WERI-Rb-1 (cell line): Measurements from ENCODE around the gene DCAF15.

Source experiments
- DNase-seq: peaks from one replicate; pipeline ENCODE4 v3.0.0-alpha.2; 2020
- H3K27ac ChIP-seq: fragments of 250-450 bp; sonication (Bioruptor Pico); 2 replicates; pipeline ENCODE4 v1.5.1; 2020; ENCODE audit warnings: mild to moderate bottlenecking, moderate library complexity
- H3K27me3 ChIP-seq: fragments of 250-450 bp; sonication (Bioruptor Pico); 2 replicates; pipeline ENCODE4 v1.5.1; 2021; ENCODE audit warnings: mild to moderate bottlenecking, low read depth, moderate library complexity; ENCODE audit not compliant: insufficient read depth, severe bottlenecking
- H3K36me3 ChIP-seq: fragments of 250-450 bp; sonication (Bioruptor Pico); 2 replicates; pipeline ENCODE4 v1.5.1; 2020; ENCODE audit warnings: mild to moderate bottlenecking, moderate library complexity
- H3K4me3 ChIP-seq: 2 replicates; pipeline ENCODE4 v1.5.1; 2011; ENCODE audit warnings: low read depth, mild to moderate bottlenecking, control low read depth, low read length
- H3K9me3 ChIP-seq: fragments of 250-450 bp; sonication (Bioruptor Pico); 2 replicates; pipeline ENCODE4 v1.5.1; 2021; ENCODE audit warnings: mild to moderate bottlenecking, moderate library complexity; ENCODE audit not compliant: severe bottlenecking
- TF ChIP-seq, protein P1 (sequence below): IDR thresholded peaks from 2 replicates; pipeline ENCODE4 v1.5.1; 2011; ENCODE audit warnings: low read depth, mild to moderate bottlenecking, control low read depth, inconsistent platforms, low read length

DCAF15 gene, protein sequence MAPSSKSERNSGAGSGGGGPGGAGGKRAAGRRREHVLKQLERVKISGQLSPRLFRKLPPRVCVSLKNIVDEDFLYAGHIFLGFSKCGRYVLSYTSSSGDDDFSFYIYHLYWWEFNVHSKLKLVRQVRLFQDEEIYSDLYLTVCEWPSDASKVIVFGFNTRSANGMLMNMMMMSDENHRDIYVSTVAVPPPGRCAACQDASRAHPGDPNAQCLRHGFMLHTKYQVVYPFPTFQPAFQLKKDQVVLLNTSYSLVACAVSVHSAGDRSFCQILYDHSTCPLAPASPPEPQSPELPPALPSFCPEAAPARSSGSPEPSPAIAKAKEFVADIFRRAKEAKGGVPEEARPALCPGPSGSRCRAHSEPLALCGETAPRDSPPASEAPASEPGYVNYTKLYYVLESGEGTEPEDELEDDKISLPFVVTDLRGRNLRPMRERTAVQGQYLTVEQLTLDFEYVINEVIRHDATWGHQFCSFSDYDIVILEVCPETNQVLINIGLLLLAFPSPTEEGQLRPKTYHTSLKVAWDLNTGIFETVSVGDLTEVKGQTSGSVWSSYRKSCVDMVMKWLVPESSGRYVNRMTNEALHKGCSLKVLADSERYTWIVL

DNA sequence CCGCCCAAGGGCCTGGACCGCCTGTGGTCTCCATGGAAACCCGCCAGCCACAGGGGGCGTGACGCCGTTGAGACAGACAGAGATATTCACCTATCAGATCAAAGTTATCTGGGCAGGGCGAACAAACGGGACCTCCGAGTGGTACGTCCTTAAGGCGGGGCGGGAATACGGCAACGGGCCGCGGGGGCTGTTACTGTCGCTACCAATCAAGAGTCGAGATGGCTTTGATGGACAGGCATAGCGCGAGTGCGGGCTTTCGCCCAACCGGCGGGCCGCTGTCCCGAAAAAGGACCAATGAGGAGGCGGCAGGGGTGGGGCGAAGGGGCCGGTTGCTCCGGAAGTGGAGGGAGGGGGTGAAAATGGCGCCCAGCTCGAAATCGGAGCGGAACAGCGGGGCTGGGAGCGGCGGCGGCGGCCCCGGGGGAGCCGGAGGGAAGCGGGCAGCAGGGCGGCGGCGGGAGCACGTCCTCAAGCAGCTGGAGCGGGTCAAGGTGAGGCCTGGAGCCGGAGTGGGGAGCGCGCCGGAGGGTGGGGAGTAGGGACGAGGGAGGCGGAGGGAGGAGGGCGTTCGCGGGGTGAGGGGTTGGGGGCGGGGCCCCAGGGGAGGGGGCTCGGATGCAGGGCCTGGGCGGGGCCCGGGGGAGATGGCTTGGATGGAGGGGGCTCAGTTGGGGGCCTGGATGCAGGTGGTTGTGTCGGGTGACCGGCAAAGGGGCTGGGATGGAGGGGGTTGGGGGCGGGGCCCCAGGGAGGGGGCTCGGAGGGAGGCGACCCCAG lies at the start of gene DCAF15:
Gene DCAF15 (plus strand): TSS at position 356 of the 777 bp plus-strand sequence. CDS start 4 bp downstream, at position 360.
- Histone ChIP-seq H3K27me3 (no peaks in the 10 kb centered on the region), H3K27ac (peak within 1 kb of the TSS; percentile 98), H3K4me3 (peak within 1 kb of the TSS; percentile 64), H3K36me3 (peaks cover 32% of the 10 kb centered on the region), H3K9me3 (no peaks in the 10 kb centered on the region)
- DNase-seq, result peak; percentile 99
- TF ChIP-seq, protein P1, sequence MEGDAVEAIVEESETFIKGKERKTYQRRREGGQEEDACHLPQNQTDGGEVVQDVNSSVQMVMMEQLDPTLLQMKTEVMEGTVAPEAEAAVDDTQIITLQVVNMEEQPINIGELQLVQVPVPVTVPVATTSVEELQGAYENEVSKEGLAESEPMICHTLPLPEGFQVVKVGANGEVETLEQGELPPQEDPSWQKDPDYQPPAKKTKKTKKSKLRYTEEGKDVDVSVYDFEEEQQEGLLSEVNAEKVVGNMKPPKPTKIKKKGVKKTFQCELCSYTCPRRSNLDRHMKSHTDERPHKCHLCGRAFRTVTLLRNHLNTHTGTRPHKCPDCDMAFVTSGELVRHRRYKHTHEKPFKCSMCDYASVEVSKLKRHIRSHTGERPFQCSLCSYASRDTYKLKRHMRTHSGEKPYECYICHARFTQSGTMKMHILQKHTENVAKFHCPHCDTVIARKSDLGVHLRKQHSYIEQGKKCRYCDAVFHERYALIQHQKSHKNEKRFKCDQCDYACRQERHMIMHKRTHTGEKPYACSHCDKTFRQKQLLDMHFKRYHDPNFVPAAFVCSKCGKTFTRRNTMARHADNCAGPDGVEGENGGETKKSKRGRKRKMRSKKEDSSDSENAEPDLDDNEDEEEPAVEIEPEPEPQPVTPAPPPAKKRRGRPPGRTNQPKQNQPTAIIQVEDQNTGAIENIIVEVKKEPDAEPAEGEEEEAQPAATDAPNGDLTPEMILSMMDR, result no peak

GRCh38 chr19:13902993-13903555 lies 49.2 kb upstream of the DCAF15 start:
- Histone ChIP-seq H3K27me3 (no peaks in the 10 kb centered on the region), H3K4me3 (no peak overlapping the region), H3K36me3 (no peaks in the 10 kb centered on the region; the same call in 1 of the 2 replicates), H3K27ac (no peak overlapping the region), H3K9me3 (peaks cover 5% of the 10 kb centered on the region)
- TF ChIP-seq, protein P1, result peak; percentile 53
- peak; percentile 31 for DNase-seq

DNA sequence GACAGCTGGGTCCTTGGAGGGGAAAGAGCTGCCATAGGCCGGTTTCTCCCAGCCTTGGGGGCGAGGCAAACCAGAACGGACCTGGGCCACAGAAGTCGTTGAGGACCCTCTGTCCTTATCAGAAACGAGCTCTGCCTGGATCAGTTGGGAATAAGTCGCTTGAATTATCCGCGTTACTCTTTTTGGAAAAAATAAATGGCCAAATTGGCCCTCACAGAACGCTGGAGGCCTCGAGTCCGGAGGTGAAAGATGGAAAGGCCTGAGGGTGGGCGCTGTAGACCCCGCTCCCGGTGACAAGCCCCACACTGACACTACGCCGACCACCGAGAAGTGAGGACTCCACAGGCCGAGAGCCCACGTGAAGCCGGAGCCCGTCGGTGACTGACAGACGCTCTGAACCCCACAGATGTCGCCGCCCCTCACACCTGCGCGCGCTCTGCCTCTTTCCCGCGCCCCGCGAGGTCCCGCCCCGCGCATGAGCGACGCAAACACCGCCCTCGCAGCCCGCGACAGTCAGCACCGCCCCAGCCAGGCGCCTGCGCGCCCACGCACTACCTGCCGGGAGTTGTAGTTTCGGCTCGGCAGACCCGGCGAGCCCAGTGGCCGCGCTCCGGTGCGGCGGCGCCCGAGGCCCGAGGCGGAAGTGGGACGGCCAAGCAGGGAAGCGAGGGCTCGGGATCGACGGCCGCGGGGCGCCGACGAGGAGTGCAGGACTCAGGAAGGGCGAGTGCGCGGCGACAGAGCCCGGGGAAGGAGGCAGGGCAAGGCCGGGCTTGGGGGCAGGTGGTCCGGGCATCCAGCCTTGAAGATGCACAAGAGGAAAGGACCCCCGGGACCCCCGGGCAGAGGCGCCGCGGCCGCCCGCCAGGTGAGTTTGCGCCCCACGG lies 46.4 kb upstream of the DCAF15 start, which contains the start of the genes BRME1 and CC2D1A:
Gene BRME1 (minus strand): TSS at position 484 of the 887 bp plus-strand sequence. CDS start 1,225 bp downstream, outside the sequence.
Gene CC2D1A (plus strand): TSS at position 568 of the 887 bp plus-strand sequence. CDS start 241 bp downstream, at position 809.
- H3K36me3 ChIP-seq, result peaks cover 7% of the 10 kb centered on the region
- peaks cover 5% of the 10 kb centered on the region for H3K9me3 ChIP-seq
- no peaks in the 10 kb centered on the region for H3K27me3 ChIP-seq
- peak within 1 kb of the TSS; percentile 75 for H3K27ac ChIP-seq
- peak within 1 kb of the TSS; percentile 83 for H3K4me3 ChIP-seq
- TF ChIP-seq, protein P1, result no peak
- peak; percentile 95 for DNase-seq

- peaks cover 11% of the 10 kb centered on the region for H3K36me3 ChIP-seq
- H3K27me3 ChIP-seq, result no peaks in the 10 kb centered on the region
- TF ChIP-seq, protein P1, result no peak
- peak overlapping the region; percentile 75 for H3K27ac ChIP-seq
- DNase-seq, result peak; percentile 30
- peak overlapping the region; percentile 83 for H3K4me3 ChIP-seq
- peaks cover 5% of the 10 kb centered on the region for H3K9me3 ChIP-seq
Measured at GRCh38 chr19:13906521-13906904, 45.8 kb upstream of the DCAF15 start.
